ENCODE data around the gene CYB561D2. TPM values are rescaled to one million over a fixed set of nuclear protein-coding genes. Genes with fewer than 3 reads are reported as not detected.

Gene CYB561D2
- total and polyA plus RNA-seq, 2 donors (not counting 3 experiments of a cell fraction or from before 2014, with no cell fraction given): 13.6 to 46.0 TPM

DNA sequence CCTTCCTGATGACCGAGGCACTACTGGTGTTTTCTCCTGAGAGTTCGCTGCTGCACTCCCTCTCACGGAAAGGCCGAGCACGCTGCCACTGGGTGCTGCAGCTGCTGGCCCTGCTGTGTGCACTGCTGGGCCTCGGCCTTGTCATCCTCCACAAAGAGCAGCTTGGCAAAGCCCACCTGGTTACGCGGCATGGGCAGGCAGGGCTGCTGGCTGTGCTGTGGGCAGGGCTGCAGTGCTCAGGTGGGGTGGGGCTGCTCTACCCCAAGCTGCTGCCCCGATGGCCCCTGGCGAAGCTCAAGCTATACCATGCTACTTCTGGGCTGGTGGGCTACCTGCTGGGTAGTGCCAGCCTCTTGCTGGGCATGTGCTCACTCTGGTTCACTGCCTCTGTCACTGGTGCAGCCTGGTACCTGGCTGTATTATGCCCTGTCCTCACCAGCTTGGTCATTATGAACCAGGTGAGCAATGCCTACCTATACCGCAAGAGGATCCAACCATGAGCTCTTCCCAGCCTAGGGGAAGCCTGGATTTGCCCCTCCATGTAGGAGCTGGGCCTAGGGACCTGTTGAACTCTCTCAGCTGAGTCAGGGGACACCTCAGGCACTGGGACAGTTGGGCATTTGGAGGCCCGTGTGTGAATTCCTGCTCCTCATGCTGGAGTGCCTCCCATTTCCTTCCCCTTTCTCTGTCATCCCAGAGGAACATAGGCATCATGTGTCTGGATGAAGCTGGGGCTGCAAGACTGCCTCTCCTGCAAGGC is 2.8 kb downstream of the CYB561D2 start:
- POLR2A ChIA-PET: interaction anchor here (0.7 kb wide), 1 partner anchor 135 kb away, joined by 6 read pairs; no protein-coding TSS in a partner anchor
- no TSS peak for BruUV-seq (replicated peaks)
- dilution Hi-C loops (cut with MboI; ENCODE audit: extremely low pct_ligation_motif_present, low sequenced_read_pairs): no loop called here
- Histone ChIP-seq H3K9ac (replicated peaks; ENCODE audit: extremely low read depth, insufficient read depth, low read length) (no peak overlapping the region), H3K79me2 (ENCODE audit: control insufficient read depth, insufficient read depth, low read length) (peaks cover 36% of the 10 kb centered on the region), H3K4me2 (ENCODE audit: insufficient read depth, low read length) (no peak overlapping the region), H3K4me1 (ENCODE audit: control insufficient read depth, extremely low read depth, insufficient read depth, low read length) (peaks cover 43% of the 10 kb centered on the region), H2AFZ (ENCODE audit: low read depth, low read length) (no peak overlapping the region), H3K27me3 (ENCODE audit: control insufficient read depth in 2 of 2, insufficient read depth in 2 of 2, low read length in 2 of 2) (no peaks in the 10 kb centered on the region), H3K4me3 (replicated peaks in 1 of 3; ENCODE audit: insufficient read depth in 1 of 3, low read depth in 1 of 3, low read length in 3 of 3) (no peak overlapping the region), H3K27ac (ENCODE audit: insufficient read depth, low read depth, low read length) (no peak overlapping the region), H3K36me3 (ENCODE audit: control insufficient read depth in 2 of 2, extremely low read depth in 1 of 2, insufficient read depth in 2 of 2, low read length in 2 of 2) (peaks cover 8 to 28% of the 10 kb centered on the region in 2 experiments), H3K9me1 (replicated peaks; ENCODE audit: control insufficient read depth, extremely low read depth, insufficient read depth, low read length) (no peaks in the 10 kb centered on the region), H4K20me1 (replicated peaks; ENCODE audit: control insufficient read depth, extremely low read depth, insufficient read depth, low read length) (peaks cover 6% of the 10 kb centered on the region), H3K9me3 (replicated peaks; ENCODE audit: control insufficient read depth, insufficient read depth, low read length) (no peaks in the 10 kb centered on the region)
- CTCF ChIA-PET: interaction anchor here (0.6 to 2.5 kb wide), 8 partner anchors 9 to 263 kb away, joined by 3 to 11 read pairs (median 3); partner anchors contain the start of genes RASSF1 and TUSC2
- no peak for FAIRE-seq
- DNase-seq (ENCODE audit: low read depth, low spot score): no peak
- TF ChIP-seq, protein P1, sequence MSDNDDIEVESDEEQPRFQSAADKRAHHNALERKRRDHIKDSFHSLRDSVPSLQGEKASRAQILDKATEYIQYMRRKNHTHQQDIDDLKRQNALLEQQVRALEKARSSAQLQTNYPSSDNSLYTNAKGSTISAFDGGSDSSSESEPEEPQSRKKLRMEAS (IDR thresholded peaks at IDR 0.05; ENCODE audit: insufficient read depth, insufficient read length): no peak
- TF ChIP-seq GATA2 (IDR thresholded peaks at IDR 0.05; ENCODE audit: insufficient read depth, insufficient read length, low read depth, low read length) (no peak), FOS (IDR thresholded peaks at IDR 0.05; ENCODE audit: borderline replicate concordance, insufficient read depth, low read length) (no peak), EZH2 (IDR thresholded peaks at IDR 0.05; ENCODE audit: borderline replicate concordance, low read depth, low read length, severe bottlenecking) (no peak), POLR2AphosphoS5 (IDR thresholded peaks at IDR 0.05; ENCODE audit: insufficient read depth, low read depth, low read length) (no peak), MYC (IDR thresholded peaks at IDR 0.05; ENCODE audit: low read depth, low read length) (no peak), JUN (IDR thresholded peaks at IDR 0.05; ENCODE audit: borderline replicate concordance, insufficient read depth, insufficient read length, low read depth) (no peak), POLR2A (IDR thresholded peaks at IDR 0.05; ENCODE audit: low read depth, low read length) (no peak)
- TF ChIP-seq, protein P2, sequence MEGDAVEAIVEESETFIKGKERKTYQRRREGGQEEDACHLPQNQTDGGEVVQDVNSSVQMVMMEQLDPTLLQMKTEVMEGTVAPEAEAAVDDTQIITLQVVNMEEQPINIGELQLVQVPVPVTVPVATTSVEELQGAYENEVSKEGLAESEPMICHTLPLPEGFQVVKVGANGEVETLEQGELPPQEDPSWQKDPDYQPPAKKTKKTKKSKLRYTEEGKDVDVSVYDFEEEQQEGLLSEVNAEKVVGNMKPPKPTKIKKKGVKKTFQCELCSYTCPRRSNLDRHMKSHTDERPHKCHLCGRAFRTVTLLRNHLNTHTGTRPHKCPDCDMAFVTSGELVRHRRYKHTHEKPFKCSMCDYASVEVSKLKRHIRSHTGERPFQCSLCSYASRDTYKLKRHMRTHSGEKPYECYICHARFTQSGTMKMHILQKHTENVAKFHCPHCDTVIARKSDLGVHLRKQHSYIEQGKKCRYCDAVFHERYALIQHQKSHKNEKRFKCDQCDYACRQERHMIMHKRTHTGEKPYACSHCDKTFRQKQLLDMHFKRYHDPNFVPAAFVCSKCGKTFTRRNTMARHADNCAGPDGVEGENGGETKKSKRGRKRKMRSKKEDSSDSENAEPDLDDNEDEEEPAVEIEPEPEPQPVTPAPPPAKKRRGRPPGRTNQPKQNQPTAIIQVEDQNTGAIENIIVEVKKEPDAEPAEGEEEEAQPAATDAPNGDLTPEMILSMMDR (IDR thresholded peaks at IDR 0.05; ENCODE audit: extremely low read depth in 1 of 2, insufficient read depth in 1 of 2, low read depth in 1 of 2, low read length in 2 of 2): no peak
- intact Hi-C loops (cut with micrococcal nuclease): no loop called here
